Retina (tissue), 1 donor: ENCODE measurements around the gene FOXR1.

Experiments
- DNase-seq: peaks from one replicate; pipeline ENCODE4 v3.0.0-alpha.2; 2016

Gene FOXR1

DNA sequence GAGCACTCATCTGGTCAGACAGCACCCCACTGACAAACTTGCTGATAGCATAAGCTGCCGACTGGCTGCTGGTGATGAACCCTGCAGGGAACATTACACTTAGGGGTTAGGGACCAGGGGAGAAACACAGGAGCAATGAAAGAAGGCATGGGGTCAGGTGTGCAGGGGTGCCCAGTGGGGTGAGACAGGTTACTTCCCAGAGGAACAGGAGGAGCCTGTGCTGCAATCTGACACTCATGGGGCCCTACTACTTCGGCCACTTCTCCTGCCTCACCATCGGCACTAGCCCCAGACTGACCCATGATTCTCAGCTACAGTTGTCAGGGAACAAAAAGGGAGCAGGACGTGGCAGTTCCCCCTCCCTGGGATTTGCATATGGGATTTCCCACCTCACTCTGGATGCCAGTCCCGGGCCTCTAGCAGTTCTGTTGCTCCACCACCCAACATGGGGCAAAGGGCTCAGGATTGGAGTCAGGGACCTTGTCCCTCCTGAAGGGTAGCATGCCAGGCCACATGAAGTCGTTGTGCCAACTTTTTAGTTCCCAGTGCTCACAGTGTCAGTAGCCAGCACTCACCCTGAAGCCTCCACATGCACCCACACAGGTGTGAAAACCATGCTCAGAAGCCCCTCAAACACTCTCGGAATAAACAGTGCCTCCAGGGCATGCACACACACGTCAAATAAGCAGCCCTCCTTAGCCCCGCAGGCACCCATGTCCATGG lies 56.9 kb downstream of the FOXR1 start:
- no peak for DNase-seq

DNA sequence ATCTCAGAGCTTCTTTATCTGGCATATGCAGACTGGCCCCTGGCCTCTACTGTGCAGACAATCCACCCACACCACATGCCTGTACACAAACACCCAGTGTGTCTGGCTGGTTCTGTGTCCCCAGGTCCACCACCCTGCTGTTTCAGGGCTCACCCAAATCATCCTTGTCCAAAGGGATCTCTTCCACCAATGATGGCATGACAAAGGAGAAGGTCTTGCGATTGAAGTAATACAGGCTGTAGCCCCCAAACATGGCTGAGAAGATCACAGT lies 57.4 kb downstream of the FOXR1 start:
- no peak for DNase-seq

DNA sequence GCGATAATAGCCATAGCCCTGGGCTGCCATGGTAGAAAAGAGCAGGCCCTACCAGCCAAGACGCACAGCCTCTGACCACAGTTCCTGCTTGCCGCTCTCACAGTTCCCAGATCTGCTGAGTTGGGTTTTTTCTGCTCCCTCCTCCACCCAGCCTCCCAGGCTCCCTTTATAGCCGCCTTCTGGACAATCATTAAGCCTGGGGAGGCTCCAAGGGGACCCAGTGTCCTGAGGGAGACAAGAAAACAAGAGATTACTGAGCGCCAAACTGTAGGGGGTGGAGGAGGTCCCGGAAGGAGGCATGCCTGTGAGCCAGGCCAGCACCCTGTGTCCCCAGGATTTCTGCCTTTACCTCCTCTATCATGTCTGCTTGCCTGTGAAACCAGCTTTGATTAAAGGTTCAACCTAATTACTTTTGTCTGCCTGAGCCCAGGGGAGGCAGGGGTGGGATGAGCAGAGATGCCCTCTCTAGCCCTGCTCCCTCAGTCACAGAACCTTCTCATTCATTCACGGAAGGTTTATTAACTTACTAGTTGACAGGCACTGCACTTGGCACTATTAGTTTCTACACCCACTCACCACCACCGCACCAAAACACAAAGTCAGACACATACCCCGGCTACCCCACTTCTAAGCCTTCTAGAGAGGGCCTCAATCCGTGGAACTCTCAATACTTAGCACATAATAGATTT lies 57.9 kb downstream of the FOXR1 start:
- DNase-seq = peak; percentile 31

DNA sequence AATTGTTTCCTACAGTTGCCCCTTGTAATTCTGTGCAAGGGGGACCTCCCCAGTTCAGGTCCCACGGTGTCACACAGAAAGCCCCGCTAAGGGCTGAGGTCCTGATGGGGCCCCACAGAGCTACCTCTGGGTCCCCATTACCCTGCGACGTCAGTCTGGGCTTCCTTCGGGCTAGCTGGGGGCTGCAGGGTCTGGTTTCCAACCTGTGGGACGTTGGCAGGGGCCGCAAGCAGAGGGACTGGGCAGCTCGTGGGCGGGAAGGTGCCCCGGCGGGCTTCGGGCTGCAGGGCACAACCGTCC lies 58.4 kb downstream of the FOXR1 start:
- DNase-seq = no peak

DNA sequence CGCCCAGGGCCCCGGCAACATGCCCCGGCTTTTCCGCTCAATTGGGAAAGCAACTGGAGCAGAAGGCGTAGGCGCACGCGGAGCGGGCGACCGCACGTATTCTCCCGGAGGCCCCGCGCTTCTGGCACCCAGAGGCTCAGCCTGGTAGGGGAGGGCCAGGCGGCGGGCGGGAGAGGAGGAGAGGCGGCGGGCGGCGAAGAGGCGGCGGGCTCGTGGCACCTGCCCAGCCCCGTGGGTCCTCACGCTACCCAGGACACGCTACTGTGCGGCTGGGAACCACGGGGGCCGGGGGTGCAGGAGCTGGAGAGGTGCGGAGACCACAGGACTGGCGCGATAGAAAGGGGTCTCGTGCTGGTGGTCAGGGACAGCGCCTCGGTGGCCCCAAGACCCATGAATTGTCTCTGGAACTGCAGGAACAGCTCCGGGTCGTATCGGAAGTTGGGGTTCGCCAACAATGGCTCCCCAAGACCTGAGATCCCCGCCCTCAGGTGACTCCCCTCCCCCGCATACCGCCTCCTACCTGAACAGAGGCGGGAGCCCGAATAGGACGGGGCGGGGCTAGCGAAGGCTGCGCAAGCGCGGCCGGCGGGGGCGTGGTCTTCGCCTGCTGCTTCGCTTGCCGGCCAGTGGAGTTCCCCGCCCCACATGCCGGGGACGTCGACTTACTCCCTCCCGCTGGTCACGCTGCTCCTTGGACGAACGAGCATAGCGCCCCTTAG lies 58.9 kb downstream of the FOXR1 start, which contains the start of gene SLC37A4:
Gene SLC37A4, minus strand, starts transcription at position 549 of the 719 bp plus-strand sequence.
- peak; percentile 94 for DNase-seq
